RPMI8226 (cell line): Measurements from ENCODE around the gene ALG9.
"Not testable (repeated sequence)": the region's sequence is repeated elsewhere in the genome, so short reads cannot be mapped to it uniquely, and the experiment has no call there.

Source experiments
- DNase-seq: peaks from one replicate; pipeline ENCODE4 v3.0.0-alpha.2; 2015

Gene ALG9

DNA sequence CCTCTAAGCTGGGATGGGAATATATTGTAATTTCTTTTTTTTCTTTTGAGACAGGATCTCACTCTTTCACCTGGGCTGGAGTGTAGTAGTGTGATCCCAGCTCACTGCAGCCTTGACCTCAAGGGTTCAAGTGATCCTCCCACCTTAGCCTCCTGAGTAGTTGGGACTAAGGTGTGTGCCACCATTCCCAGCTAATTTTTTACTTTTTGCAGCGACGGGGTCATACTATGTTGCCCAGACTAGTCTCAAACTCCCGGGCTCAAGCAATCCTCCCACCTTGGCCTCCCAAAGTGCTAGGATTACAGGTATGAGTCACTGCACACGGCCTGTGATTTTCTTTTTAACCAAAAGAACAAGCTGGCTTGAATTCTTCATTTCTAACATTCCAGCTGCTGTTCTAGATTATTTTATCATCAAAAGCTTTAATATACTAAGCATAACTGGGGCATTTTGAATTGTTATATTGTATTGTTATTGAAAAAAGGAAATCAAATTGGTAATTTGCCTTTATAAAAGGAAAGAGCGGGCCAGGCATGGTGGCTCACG is 78.4 kb downstream of the ALG9 start:
- no peak for DNase-seq

GRCh38 chr11:111792314-111792713 is 79.1 kb downstream of the ALG9 start:
- no peak for DNase-seq

DNA sequence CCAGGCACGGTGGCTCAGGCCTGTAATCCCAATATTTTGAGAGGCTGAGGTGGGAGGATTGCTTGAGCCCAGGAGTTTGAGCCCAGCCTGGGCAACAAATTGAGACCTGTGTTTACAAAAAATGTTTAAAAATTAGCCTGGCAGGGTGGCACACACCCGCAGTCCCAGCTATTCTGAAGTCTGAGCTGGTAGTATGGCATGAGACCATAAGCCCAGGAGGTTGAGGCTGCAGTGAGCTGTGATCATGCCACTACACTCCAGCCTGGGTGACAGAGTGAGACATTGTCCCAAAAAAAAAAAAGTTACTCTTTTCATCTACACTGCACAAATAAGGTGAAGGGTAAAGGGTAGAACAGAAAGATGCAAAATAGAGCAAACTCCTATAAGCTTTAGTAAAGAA is 82.9 kb downstream of the ALG9 start:
- DNase-seq = no peak

GRCh38 chr11:111788051-111788450 is 83.3 kb downstream of the ALG9 start:
- DNase-seq = no peak

- DNase-seq = no peak
Observed at GRCh38 chr11:111785886-111786412, 85.4 kb downstream of the ALG9 start.

DNA sequence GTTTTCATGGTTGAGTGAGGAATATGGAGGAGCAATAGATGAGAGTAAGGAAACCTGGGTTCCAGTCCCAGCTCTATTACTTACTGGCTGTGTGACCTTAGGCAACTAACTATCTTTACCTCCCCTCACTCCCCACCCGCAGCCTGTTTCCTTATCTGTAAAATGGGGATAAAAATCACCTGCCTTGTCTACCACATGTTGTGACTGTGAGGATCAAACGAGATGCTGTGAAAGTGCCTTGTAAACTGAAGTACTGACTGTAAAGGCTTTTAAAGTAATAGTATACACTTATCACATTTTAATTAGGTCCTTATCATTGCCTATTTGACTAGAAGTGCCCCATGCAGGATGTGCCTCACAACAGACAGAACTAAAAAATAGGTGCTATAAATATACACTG is 86.3 kb downstream of the ALG9 start:
- DNase-seq = no peak

DNA sequence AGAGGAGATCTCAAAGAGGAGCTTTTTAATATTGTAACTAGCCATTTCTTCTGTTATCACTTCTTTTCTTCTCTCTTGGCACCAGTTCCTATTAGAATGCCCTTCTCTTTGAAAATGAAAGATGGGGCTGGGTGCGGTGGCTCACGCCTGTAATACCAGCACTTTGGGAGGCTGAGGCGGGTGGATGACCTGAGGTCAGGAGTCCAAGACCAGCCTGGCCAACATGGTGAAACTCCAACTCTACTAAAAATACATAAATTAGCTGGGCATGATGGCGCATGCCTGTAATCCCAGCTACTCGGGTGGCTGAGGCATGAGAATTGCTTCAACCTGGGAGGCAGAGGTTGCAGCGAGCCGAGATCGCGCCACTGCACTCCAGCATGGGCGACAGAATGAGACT is 87.1 kb downstream of the ALG9 start:
- DNase-seq = not testable (repeated sequence)

DNA sequence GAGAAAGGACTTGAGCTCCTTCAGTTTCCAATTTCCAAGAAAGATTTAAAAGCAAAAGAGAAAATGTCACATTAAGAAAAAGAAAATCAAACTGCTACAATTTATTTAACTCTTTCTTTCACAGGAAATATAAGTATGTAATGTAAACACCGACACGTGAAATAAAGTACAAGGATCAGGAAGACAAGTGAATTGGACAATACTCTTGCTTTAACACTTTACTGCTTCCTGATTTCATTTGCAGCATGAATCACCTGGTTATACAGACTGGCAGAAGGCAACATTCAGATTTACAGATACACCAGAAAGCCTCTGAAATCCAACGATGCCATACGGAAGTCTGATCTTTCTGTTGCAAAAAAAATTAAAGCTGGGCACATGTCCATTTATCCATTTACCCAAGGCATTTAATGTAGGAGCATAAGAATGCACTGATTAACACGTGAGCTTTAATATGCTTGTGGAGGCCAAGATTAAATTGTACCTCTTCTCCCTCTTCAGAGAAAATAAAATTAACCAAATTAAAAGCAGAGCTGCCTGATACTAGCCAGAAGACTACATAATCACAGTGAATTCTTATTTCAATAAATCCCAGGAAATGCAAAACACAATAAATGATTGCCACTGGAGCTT is 89.2 kb downstream of the ALG9 start:
- no peak for DNase-seq

DNA sequence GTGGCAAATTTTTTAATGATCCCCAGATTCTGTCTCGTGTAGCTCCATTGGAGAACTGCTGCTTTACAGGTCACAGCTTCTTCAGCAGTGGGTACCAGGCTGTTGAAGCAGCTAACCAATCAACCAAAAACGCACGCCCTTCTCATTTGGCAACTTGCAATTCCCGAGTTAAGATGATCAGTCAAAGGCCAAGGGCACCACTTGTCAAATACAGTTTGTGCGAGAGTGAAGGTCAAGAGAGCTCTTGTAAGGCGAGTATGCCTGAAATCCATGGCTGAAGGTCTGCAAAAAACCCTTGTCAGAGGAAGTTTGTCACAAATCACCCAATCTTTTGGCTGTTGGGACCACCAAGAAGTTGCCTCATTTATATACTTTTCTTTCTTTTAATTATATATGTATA is 92.3 kb downstream of the ALG9 start:
- DNase-seq = no peak

- DNase-seq = no peak
Observed at GRCh38 chr11:111778047-111778558, 93.3 kb downstream of the ALG9 start.

DNA sequence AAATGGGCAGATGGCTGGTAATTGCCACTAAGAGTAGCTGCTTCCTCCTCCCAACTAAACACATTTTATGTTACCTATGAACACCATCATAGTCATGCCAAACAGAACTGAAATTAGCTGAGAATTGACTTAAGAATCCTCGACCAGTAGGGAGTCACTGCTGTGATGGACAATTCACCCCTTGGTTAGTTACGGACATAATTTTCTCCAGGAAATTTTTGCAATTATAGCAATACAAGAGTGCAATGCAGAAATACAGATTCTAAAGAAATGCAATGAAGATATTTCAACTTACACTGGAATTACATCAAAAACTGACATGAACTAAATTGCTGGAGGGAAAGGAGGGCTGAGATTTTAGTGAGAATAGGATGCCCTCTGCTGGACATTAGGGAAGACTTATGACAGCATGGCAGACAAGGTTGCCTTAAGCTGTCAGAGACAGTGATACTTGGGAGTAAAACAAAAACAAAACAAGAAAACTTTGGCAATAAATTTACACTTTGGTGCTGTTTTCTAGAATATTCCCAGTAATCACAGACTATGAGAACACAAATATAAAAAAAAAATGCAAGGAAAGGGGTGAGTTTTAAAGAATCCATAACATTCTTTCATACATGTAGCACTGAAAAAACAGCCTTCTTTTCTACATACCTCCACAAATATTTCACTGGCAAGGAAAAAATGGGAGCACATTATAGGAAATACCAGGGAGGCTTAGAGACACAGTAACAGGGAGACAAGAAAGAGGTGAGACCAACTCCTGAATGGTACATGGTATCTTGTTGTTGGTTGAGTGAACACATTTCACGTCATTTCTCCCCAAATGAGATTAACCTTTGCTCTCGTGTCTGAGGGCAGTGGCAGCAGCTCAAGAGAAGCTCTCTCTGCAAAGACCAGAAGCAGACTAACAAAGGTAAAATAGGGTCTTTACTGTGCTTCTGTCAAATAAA is 94.0 kb downstream of the ALG9 start:
- peak; percentile 77 for DNase-seq

- no peak for DNase-seq
Observed at GRCh38 chr11:111776398-111777093, 94.8 kb downstream of the ALG9 start.

DNA sequence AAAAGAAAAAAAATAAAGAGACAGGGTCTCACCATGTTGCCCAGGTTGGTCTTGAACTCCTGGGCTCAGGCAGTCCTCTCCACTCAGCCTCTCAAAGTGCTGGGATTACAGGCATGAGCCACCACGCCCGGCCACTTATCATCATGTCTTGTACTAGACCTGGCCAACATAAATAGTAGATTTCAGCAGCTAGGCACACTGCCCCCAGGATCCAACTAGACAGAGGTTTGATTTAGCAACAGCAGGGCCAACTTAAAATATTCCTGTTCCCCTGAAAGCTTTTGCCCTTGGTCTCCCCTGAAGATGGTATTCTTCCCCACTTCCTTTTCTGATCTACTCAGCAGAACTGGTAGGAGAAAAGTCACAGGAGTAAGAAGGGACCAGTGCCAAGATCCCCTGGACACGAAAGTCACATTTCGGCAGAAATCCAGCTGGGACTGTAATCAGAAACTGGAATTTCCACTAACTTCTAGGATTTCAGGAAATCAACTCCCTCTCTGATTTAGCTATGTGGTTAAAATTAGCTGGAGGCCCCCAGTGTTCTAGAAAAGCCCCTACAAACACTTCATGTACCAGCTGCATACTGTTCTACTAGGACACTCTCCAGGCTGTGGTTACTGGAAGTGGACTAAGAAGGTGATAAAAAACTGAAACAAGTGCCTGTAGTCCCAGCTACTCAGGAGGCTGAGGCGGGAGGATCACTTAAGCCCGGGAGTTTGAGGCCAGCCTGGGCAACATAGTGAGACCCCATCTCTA is 96.2 kb downstream of the ALG9 start:
- DNase-seq = no peak

DNA sequence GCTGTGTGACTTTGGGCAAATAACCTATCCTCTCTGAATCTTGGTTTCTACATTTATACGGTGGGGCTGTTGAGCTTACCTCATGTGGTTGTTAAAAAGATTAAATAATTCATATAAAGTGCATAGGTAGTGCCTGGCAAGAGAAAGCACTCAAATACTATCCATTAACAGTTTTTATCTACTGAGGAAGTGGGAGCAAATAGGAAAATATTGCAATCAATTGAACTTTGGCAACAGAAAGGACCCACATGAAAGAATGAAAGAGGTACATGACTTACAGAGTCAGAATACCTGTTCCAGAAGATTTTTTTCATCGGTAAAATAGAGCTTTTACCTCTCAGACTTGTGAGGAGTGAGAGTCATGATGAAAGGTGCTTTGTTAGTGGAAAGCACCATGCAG is 98.8 kb downstream of the ALG9 start:
- no peak for DNase-seq

- DNase-seq = not testable (repeated sequence)
Observed at GRCh38 chr11:111771205-111771604, 100.2 kb downstream of the ALG9 start.

- DNase-seq = no peak
Observed at GRCh38 chr11:111770581-111771134, 100.7 kb downstream of the ALG9 start.

- DNase-seq = no peak
Observed at GRCh38 chr11:111766834-111767142, 104.6 kb downstream of the ALG9 start.

DNA sequence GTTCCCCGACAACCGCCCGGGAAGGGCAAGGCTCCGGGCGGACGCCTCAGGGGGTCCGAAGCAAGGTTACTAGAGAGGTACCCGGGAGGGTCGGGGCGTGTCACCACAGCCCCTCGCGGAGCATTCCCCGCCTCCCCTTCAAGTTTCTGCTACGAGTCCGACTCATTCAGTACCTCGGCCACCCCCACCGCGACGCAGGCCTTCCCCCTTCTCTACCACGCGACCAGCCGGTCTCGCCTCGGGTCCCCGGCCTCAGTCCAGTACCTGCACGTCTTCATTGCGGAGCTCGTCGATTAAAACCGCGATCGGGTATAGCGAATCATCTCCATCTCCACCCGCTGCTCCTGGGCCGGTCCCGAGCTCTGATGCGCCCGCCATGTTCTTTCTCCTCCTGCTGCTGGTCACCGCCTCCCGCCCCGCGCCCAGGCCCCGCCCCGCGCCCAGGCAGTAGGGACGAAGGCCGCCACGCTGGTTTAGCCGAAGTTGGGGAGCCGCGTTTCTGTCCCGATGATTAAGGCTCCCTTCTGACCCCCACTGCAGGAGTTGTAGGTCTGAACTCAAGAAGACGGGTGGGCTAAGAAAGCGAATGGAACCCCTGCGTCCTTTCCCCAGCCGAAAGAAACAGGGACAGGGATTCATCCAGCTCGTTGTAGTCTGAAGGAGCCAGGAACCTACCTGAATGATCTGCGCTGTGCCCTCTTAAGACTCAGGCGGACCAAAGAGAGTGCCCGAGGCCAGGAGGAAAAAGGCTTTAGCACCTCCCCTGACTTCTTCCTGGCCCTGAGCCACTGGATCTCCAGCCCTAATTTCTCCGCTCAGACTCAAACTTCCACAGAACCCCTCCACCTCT is 105.2 kb downstream of the ALG9 start, which contains the start of gene PPP2R1B:
Gene PPP2R1B (minus strand): TSS at position 406 of the 850 bp plus-strand sequence. CDS start 28 bp downstream, at position 378.
- DNase-seq = peak; percentile 83

- peak; percentile 45 for DNase-seq
Observed at GRCh38 chr11:111765320-111765983, 105.9 kb downstream of the ALG9 start.

DNA sequence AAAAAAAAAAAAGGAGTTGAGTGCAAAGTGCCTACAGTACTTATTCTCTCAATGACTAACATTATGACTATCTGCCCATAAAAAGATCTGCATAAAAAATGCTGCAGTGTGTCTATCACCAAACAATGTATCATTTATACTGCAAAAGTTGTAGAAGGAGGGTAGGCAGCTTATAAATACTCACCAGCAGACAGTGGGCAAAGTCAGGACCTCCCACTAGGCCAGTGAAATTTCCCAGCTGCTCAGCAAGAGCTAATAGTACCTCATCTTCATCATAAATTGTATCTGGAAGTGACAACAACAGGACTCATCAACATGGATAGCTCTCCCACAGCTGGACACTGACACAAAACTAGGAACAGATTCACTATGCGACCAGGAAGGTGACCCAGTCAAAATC is 106.8 kb downstream of the ALG9 start:
- no peak for DNase-seq
